A549 (cell line): ENCODE data around the gene L3MBTL4.

Source experiments
- CEBPB ChIP-seq, 2 experiments: fragments of >200 bp in 1 of 2; sonication (Bioruptor Twin) in 1 of 2; formaldehyde crosslinking in 1 of 2; IDR thresholded peaks; 2 replicates each; pipeline ENCODE4 v1.6.1; 2012 to 2016
- CHD2 ChIP-seq: fragments of 150-350 bp; IDR thresholded peaks from 2 replicates; pipeline ENCODE4 v1.6.1; 2014; ENCODE audit warnings: low read length; ENCODE audit not compliant: partially characterized antibody
- CTCF ChIP-seq: fragments of >200 bp; sonication (Bioruptor Twin); formaldehyde crosslinking; IDR thresholded peaks from 3 replicates; pipeline ENCODE4 v1.5.1; 2016
- EP300 ChIP-seq, 2 experiments: fragments of >200 bp; sonication (Bioruptor Twin); formaldehyde crosslinking; IDR thresholded peaks; 2 replicates in 1 of 2; 3 replicates in 1 of 2; pipeline ENCODE4 v1.6.1; 2016 to 2017
- ESRRA ChIP-seq: fragments of 150-350 bp; IDR thresholded peaks from 2 replicates; pipeline ENCODE4 v1.6.1; 2014; ENCODE audit warnings: mild to moderate bottlenecking, low read length, borderline replicate concordance
- HMGXB4 ChIP-seq: fragments of 250-450 bp; sonication (Bioruptor Pico); IDR thresholded peaks from 2 replicates; pipeline ENCODE4 v1.5.0; 2021; ENCODE audit warnings: mild to moderate bottlenecking, moderate library complexity, borderline replicate concordance
- JUN ChIP-seq, 2 experiments: fragments of >200 bp; sonication (Bioruptor Twin); formaldehyde crosslinking; IDR thresholded peaks; 2 replicates in 1 of 2; 3 replicates in 1 of 2; pipeline ENCODE4 v1.6.1; 2016 to 2017
- JUNB ChIP-seq: fragments of >200 bp; sonication (Bioruptor Twin); formaldehyde crosslinking; IDR thresholded peaks from 2 replicates; pipeline ENCODE4 v1.6.1; 2016
- MAFK ChIP-seq: fragments of 450-650 bp; IDR thresholded peaks from 2 replicates; pipeline ENCODE4 v1.6.1; 2014; ENCODE audit not compliant: partially characterized antibody
- NFE2L2 ChIP-seq: fragments of 150-350 bp; conservative IDR thresholded peaks from 2 replicates; pipeline ENCODE4 v1.6.1; 2014; ENCODE audit warnings: low read length
- POLR2A ChIP-seq: IDR thresholded peaks from 2 replicates; pipeline ENCODE4 v1.6.1; 2012; ENCODE audit warnings: mild to moderate bottlenecking, low read length
- RAD21 ChIP-seq, 2 experiments: fragments of >200 bp in 1 of 2; sonication (Bioruptor Twin) in 1 of 2; formaldehyde crosslinking in 1 of 2; IDR thresholded peaks in 1 of 2; conservative IDR thresholded peaks in 1 of 2; 2 replicates in 1 of 2; 3 replicates in 1 of 2; pipeline ENCODE4 v1.6.1; 2012 to 2018; ENCODE audit warnings: inconsistent platforms in 1 of 2
- RCOR1 ChIP-seq: fragments of 150-350 bp; IDR thresholded peaks from 2 replicates; pipeline ENCODE4 v1.6.1; 2014; ENCODE audit warnings: antibody characterized with exemption, low read length, low read depth
- ZSCAN20 ChIP-seq: fragments of 250-450 bp; sonication (Bioruptor Pico); IDR thresholded peaks from 2 replicates; pipeline ENCODE4 v1.8.0; 2022; ENCODE audit warnings: mild to moderate bottlenecking, moderate library complexity

GRCh38 chr18:5914951-5915350 lies 499.8 kb downstream of the L3MBTL4 start:
- TF ChIP-seq ZSCAN20 = no peak
- no peak for TF ChIP-seq CTCF
- no peak for TF ChIP-seq CHD2
- TF ChIP-seq RCOR1 = no peak
- TF ChIP-seq EP300 (IDR thresholded peaks at IDR 0.05) = no peak
- TF ChIP-seq CEBPB (IDR thresholded peaks at IDR 0.05) = no peak
- no peak for TF ChIP-seq POLR2A
- TF ChIP-seq HMGXB4 (CRISPR knock-in tag) = no peak
- TF ChIP-seq ESRRA = no peak
- TF ChIP-seq JUNB = no peak
- no peak for TF ChIP-seq RAD21 (conservative IDR thresholded peaks at IDR 0.05 in 1 of 2, IDR thresholded peaks at IDR 0.05 in 1 of 2)
- TF ChIP-seq JUN (IDR thresholded peaks at IDR 0.05) = no peak
- TF ChIP-seq NFE2L2 = no peak
- no peak for TF ChIP-seq MAFK
